ENCODE results near the gene FHIT.

Gene FHIT

DNA sequence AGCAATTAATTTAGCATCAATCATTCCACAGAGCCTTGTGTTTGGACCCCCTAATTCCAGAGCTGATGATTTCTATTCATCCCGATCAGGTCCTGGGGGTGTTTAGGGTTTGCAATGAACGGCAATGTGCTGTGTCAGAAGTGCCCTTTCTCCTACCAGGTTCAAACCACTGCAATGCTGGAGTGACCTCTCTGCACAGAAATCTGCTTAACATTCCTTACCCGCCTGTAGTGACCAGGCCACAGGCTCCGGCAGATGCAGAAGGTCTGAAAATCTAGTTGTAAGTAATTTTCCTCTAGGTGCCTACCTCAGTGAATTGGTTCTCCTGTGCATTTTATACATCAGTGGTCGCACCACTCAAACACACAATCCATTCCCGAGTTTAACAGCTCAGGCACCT is 1476.1 kb downstream of the FHIT start:
- TF ChIP-seq, protein P1, sequence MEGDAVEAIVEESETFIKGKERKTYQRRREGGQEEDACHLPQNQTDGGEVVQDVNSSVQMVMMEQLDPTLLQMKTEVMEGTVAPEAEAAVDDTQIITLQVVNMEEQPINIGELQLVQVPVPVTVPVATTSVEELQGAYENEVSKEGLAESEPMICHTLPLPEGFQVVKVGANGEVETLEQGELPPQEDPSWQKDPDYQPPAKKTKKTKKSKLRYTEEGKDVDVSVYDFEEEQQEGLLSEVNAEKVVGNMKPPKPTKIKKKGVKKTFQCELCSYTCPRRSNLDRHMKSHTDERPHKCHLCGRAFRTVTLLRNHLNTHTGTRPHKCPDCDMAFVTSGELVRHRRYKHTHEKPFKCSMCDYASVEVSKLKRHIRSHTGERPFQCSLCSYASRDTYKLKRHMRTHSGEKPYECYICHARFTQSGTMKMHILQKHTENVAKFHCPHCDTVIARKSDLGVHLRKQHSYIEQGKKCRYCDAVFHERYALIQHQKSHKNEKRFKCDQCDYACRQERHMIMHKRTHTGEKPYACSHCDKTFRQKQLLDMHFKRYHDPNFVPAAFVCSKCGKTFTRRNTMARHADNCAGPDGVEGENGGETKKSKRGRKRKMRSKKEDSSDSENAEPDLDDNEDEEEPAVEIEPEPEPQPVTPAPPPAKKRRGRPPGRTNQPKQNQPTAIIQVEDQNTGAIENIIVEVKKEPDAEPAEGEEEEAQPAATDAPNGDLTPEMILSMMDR (IDR thresholded peaks at IDR 0.05) = no peak
- DNase-seq = no peak
- intact Hi-C loops (cut with DNase I; ENCODE audit: low total_unique reads) = no loop called here
- Histone ChIP-seq H3K27ac (no peak overlapping the region), H3K27me3 (no peaks in the 10 kb centered on the region), H3K9me3 (no peaks in the 10 kb centered on the region), H3K4me3 (no peak overlapping the region), H3K36me3 (no peaks in the 10 kb centered on the region), H3K4me1 (peaks cover 0 to 13% (median 0%) of the 10 kb centered on the region in 4 donors)

DNA sequence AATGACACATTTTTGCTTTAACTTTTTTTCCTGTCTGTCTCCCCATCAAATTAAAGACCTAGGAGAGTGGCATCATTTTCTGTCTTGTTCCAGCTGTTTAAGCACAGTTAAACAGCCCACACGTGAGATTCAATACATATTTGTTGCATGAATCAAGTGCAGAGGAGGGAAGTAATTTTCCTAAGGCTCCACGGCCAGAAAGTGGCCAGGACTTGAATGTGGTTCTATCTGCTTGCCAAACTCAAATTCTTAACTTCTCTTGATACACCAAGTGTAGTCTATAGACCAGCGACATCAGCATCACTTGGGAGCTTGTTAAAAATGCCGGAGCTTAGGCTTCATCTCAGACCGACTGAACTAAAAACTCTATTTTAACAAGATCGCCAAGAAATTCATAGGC is 1476.6 kb downstream of the FHIT start:
- intact Hi-C loops (cut with DNase I; ENCODE audit: low total_unique reads) = no loop called here
- DNase-seq = no peak
- no peak overlapping the region for H3K27ac ChIP-seq

GRCh38 chr3:59774000-59774399 is 1477.3 kb downstream of the FHIT start:
- TF ChIP-seq, protein P1 (IDR thresholded peaks at IDR 0.05) = no peak
- Histone ChIP-seq H3K9me3 (no peaks in the 10 kb centered on the region), H3K36me3 (no peaks in the 10 kb centered on the region), H3K27ac (no peak overlapping the region), H3K4me1 (peaks cover 0 to 13% (median 0%) of the 10 kb centered on the region in 4 donors), H3K27me3 (no peaks in the 10 kb centered on the region), H3K4me3 (no peak overlapping the region)
- intact Hi-C loops (cut with DNase I; ENCODE audit: low total_unique reads) = no loop called here
- DNase-seq = no peak

More for the DNA sequence above, 1476.6 kb downstream of the FHIT start:
- Histone ChIP-seq H3K36me3 (no peaks in the 10 kb centered on the region), H3K4me3 (no peak overlapping the region), H3K9me3 (no peaks in the 10 kb centered on the region), H3K27me3 (no peaks in the 10 kb centered on the region), H3K4me1 (peaks cover 0 to 13% (median 0%) of the 10 kb centered on the region in 4 donors)
- TF ChIP-seq, protein P1 (IDR thresholded peaks at IDR 0.05) = no peak

GRCh38 chr3:59772416-59773408 is 1478.5 kb downstream of the FHIT start:
- Histone ChIP-seq H3K27me3 (no peaks in the 10 kb centered on the region), H3K4me1 (peaks cover 0 to 13% (median 0%) of the 10 kb centered on the region in 4 donors), H3K4me3 (no peak overlapping the region), H3K9me3 (no peaks in the 10 kb centered on the region), H3K27ac (no peak overlapping the region), H3K36me3 (no peaks in the 10 kb centered on the region)
- TF ChIP-seq, protein P1 (IDR thresholded peaks at IDR 0.05) = no peak
- DNase-seq = no peak
- intact Hi-C loops (cut with DNase I; ENCODE audit: low total_unique reads) = no loop called here

DNA sequence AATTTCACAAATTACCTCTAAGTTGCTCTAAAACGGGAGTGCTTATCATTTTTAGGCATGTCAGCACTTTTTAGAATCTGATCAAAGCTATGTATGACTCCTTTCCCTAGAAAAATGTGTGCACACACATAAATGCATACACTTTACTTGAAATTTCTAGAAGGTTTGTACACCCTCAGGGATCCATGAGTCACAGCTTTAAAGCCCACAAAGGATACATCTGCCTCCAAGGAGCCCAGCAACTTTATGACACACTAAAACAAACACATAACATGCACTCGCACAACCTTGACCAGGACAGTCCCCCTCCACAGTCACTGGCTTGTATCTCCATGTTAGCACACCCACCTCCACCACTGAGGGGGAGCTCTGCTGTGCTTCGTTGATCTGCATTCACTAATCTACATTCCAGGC is 1479.5 kb downstream of the FHIT start:
- Histone ChIP-seq H3K4me3 (no peak overlapping the region), H3K27me3 (no peaks in the 10 kb centered on the region), H3K27ac (no peak overlapping the region), H3K9me3 (no peaks in the 10 kb centered on the region), H3K36me3 (no peaks in the 10 kb centered on the region), H3K4me1 (peaks cover 0 to 13% (median 0%) of the 10 kb centered on the region in 4 donors)
- no peak for DNase-seq
- intact Hi-C loops (cut with DNase I; ENCODE audit: low total_unique reads) = no loop called here
- TF ChIP-seq, protein P1 (IDR thresholded peaks at IDR 0.05) = no peak

All from tibial artery (tissue), 4 donors.